HG03521 (cell line): Measurements from ENCODE around the gene HNRNPK.
"Not testable (repeated sequence)": the region's sequence is repeated elsewhere in the genome, so short reads cannot be mapped to it uniquely, and the experiment has no call there.

Experiments
- ATAC-seq: cut with Tn5 transposase; IDR thresholded peaks from one replicate; pipeline ENCODE4 v1.9.1; 2021; ENCODE audit warnings: mild to moderate bottlenecking, moderate library complexity; ENCODE audit not compliant: unreplicated experiment

HNRNPK gene

GRCh38 chr9:83978992-83979811 lies 813 bp downstream of the HNRNPK start:
- ATAC-seq: peak; percentile 20

- ATAC-seq: no peak
Measured at GRCh38 chr9:83977196-83977595, 2.8 kb downstream of the HNRNPK start.

- no peak for ATAC-seq
Measured at GRCh38 chr9:83976372-83976771, 3.6 kb downstream of the HNRNPK start.

- ATAC-seq: no peak
Measured at GRCh38 chr9:83975300-83975699, 4.7 kb downstream of the HNRNPK start.

- no peak for ATAC-seq
Measured at GRCh38 chr9:83972286-83972685, 7.7 kb downstream of the HNRNPK start.

GRCh38 chr9:83971485-83971884 lies 8.5 kb downstream of the HNRNPK start:
- ATAC-seq: no peak

- no peak for ATAC-seq
Measured at GRCh38 chr9:83969602-83970001, 10.4 kb downstream of the HNRNPK start.

- no peak for ATAC-seq
Measured at GRCh38 chr9:83967073-83967472, 12.9 kb downstream of the HNRNPK start.

GRCh38 chr9:83966209-83966582 lies 13.8 kb downstream of the HNRNPK start:
- no peak for ATAC-seq

GRCh38 chr9:83965350-83966208 lies 14.4 kb downstream of the HNRNPK start:
- no peak for ATAC-seq

GRCh38 chr9:83964973-83965349 lies 15.1 kb downstream of the HNRNPK start:
- ATAC-seq: no peak

- no peak for ATAC-seq
Measured at GRCh38 chr9:83962165-83962564, 17.9 kb downstream of the HNRNPK start.

GRCh38 chr9:83960991-83961390 lies 19.0 kb downstream of the HNRNPK start:
- ATAC-seq: no peak

GRCh38 chr9:83959061-83959460 lies 21.0 kb downstream of the HNRNPK start:
- ATAC-seq: no peak

- ATAC-seq: no peak
Measured at GRCh38 chr9:83957248-83957513, 22.8 kb downstream of the HNRNPK start.

GRCh38 chr9:83956436-83957247 lies 23.4 kb downstream of the HNRNPK start:
- ATAC-seq: peak; percentile 66

GRCh38 chr9:83956086-83956435 lies 24.0 kb downstream of the HNRNPK start:
- ATAC-seq: peak; percentile 41

- ATAC-seq: not testable (repeated sequence)
Measured at GRCh38 chr9:83948096-83948495, 31.9 kb downstream of the HNRNPK start.

GRCh38 chr9:83940590-83941303 lies 39.3 kb downstream of the HNRNPK start:
- ATAC-seq: no peak

- ATAC-seq: peak; percentile 54
Measured at GRCh38 chr9:83937861-83938455, 42.1 kb downstream of the HNRNPK start.

- no peak for ATAC-seq
Measured at GRCh38 chr9:83936523-83936922, 43.5 kb downstream of the HNRNPK start.
